Gastroesophageal sphincter (tissue), 3 donors: ENCODE data around the gene ATXN7.

Source experiments
- CTCF ChIP-seq, 4 experiments: fragments of 200-600 bp in 2 of 4; fragments of 450-650 bp in 2 of 4; sonication (generic) in 1 of 4; IDR thresholded peaks; one replicate each; pipeline ENCODE4 v1.5.1; 2017 to 2019; ENCODE audit warnings: antibody characterized with exemption in 4 of 4, mild to moderate bottlenecking in 2 of 4, moderate library complexity in 2 of 4
- POLR2A ChIP-seq, 2 donors: fragments of 450-650 bp; IDR thresholded peaks; one replicate each; pipeline ENCODE4 v1.6.1; 2017; ENCODE audit warnings: antibody characterized with exemption in 2 of 2, mild to moderate bottlenecking in 2 of 2, moderate library complexity in 1 of 2
- POLR2AphosphoS5 ChIP-seq: sonication (generic); formaldehyde crosslinking; IDR thresholded peaks from one replicate; pipeline ENCODE4 v1.6.1; 2017; ENCODE audit warnings: antibody characterized with exemption

GRCh38 chr3:63880653-63881052 is 17.0 kb downstream of the ATXN7 start:
- TF ChIP-seq POLR2AphosphoS5: no peak
- no peak for TF ChIP-seq POLR2A (IDR thresholded peaks at IDR 0.05)
- TF ChIP-seq CTCF (IDR thresholded peaks at IDR 0.05): no peak
